ENCODE measurements around the gene SLC25A23.

SLC25A23 gene

DNA sequence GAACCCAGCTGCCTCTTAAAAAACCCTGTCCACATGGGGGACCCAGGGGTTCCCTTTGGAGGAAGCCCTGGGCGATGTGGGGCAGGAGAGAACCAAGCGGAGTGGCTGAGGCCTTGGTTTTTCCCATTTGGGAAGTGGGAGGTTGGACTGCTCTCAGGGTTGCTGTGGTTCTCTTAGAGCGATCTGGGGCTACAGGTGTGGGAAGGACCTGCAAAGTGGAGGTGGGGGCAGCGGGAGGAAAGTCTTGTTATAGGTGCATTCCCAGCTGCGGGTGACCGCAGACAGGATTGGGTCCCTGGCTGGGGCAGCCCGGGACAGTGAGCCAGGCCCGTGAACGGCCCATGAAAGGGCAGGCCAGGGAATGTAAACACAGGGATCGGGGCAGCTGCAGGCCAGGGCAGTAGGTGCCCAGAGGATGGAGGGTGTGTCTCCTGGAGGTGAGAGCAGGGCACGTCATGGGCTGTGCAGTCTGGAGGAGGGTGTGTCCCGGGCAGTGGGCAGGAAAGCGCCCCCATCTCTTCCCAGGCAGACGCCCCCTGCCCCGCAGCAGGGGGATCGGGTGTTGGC is 814 bp downstream of the SLC25A23 start:
- Histone ChIP-seq H4K20me1 (ENCODE audit: insufficient read depth, low read length) (no peaks in the 10 kb centered on the region), H3K9me2 (ENCODE audit: low read depth, low read length) (no peaks in the 10 kb centered on the region), H3K4me1 (ENCODE audit: insufficient read depth, low read length, severe bottlenecking) (peaks cover 13% of the 10 kb centered on the region), H3F3A (ENCODE audit: insufficient read depth, low read length) (no peaks in the 10 kb centered on the region), H3K4me3 (ENCODE audit: low read depth, low read length, poor library complexity, severe bottlenecking) (peak overlapping the region; percentile 71), H3K27ac (ENCODE audit: low read depth, low read length, poor library complexity, severe bottlenecking) (peak overlapping the region; percentile 71), H3K27me3 (ENCODE audit: insufficient read depth, low read length) (no peaks in the 10 kb centered on the region), H2AFZ (ENCODE audit: low read length) (no peak overlapping the region), H3K79me2 (ENCODE audit: insufficient read depth, low read length) (no peaks in the 10 kb centered on the region), H3K9me3 (ENCODE audit: low read length) (peaks cover 13% of the 10 kb centered on the region), H3K4me2 (ENCODE audit: low read length) (peak overlapping the region; percentile 87), H3K9ac (ENCODE audit: low read length) (peak overlapping the region; percentile 71), H3K36me3 (ENCODE audit: insufficient read depth, low read length) (peaks cover 40% of the 10 kb centered on the region)
- TF ChIP-seq CTCF (IDR thresholded peaks at IDR 0.05; ENCODE audit: low read length), result no peak
- TF ChIP-seq EZH2 (IDR thresholded peaks at IDR 0.05; ENCODE audit: borderline replicate concordance, low read length), result no peak

- Histone ChIP-seq H3K27ac (ENCODE audit: low read depth, low read length, poor library complexity, severe bottlenecking) (peak overlapping the region; percentile 71), H3K79me2 (ENCODE audit: insufficient read depth, low read length) (no peaks in the 10 kb centered on the region), H3K36me3 (ENCODE audit: insufficient read depth, low read length) (peaks cover 46% of the 10 kb centered on the region), H3K4me1 (ENCODE audit: insufficient read depth, low read length, severe bottlenecking) (peaks cover 13% of the 10 kb centered on the region), H3K9me3 (ENCODE audit: low read length) (peaks cover 15% of the 10 kb centered on the region), H3K4me3 (ENCODE audit: low read depth, low read length, poor library complexity, severe bottlenecking) (peak overlapping the region; percentile 71), H3K9me2 (ENCODE audit: low read depth, low read length) (no peaks in the 10 kb centered on the region), H3K27me3 (ENCODE audit: insufficient read depth, low read length) (no peaks in the 10 kb centered on the region), H2AFZ (ENCODE audit: low read length) (no peak overlapping the region), H3K9ac (ENCODE audit: low read length) (peak overlapping the region; percentile 71), H4K20me1 (ENCODE audit: insufficient read depth, low read length) (no peaks in the 10 kb centered on the region), H3K4me2 (ENCODE audit: low read length) (peak overlapping the region; percentile 87), H3F3A (ENCODE audit: insufficient read depth, low read length) (no peaks in the 10 kb centered on the region)
- TF ChIP-seq CTCF (IDR thresholded peaks at IDR 0.05; ENCODE audit: low read length) (no peak), EZH2 (IDR thresholded peaks at IDR 0.05; ENCODE audit: borderline replicate concordance, low read length) (no peak)
These were observed 1.5 kb downstream of the SLC25A23 start for GRCh38 chr19:6457958-6458694.

DNA sequence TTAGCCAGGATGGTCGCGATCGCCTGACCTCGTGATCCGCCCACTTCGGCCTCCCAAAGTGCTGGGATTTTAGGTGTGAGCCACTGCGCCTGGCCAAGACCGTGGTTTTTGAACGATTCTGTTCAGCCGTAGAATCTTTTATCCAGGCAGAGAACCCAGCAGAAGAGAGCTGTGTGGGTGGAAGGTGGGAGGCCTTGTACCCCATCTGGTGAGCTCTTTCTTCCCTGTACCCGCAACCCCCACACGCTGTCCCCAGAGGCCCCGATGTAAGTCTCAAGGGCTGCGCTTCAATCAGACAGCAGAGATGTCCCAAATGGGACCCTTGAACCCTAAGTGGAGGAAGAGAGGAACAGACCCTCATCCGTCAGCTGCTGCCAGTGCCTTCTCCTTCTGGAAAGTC is 3.7 kb downstream of the SLC25A23 start:
- Histone ChIP-seq H3K9me3 (ENCODE audit: low read length) (peaks cover 15% of the 10 kb centered on the region), H3K4me1 (ENCODE audit: insufficient read depth, low read length, severe bottlenecking) (peaks cover 13% of the 10 kb centered on the region), H2AFZ (ENCODE audit: low read length) (no peak overlapping the region), H4K20me1 (ENCODE audit: insufficient read depth, low read length) (no peaks in the 10 kb centered on the region), H3F3A (ENCODE audit: insufficient read depth, low read length) (no peaks in the 10 kb centered on the region), H3K79me2 (ENCODE audit: insufficient read depth, low read length) (no peaks in the 10 kb centered on the region), H3K27me3 (ENCODE audit: insufficient read depth, low read length) (no peaks in the 10 kb centered on the region), H3K9me2 (ENCODE audit: low read depth, low read length) (no peaks in the 10 kb centered on the region), H3K9ac (ENCODE audit: low read length) (no peak overlapping the region), H3K36me3 (ENCODE audit: insufficient read depth, low read length) (peaks cover 64% of the 10 kb centered on the region), H3K4me2 (ENCODE audit: low read length) (no peak overlapping the region), H3K27ac (ENCODE audit: low read depth, low read length, poor library complexity, severe bottlenecking) (no peak overlapping the region), H3K4me3 (ENCODE audit: low read depth, low read length, poor library complexity, severe bottlenecking) (no peak overlapping the region)
- TF ChIP-seq CTCF (IDR thresholded peaks at IDR 0.05; ENCODE audit: low read length) (no peak), EZH2 (IDR thresholded peaks at IDR 0.05; ENCODE audit: borderline replicate concordance, low read length) (no peak)

All from OCI-LY1 (cell line).